ENCODE measurements around the gene KLHL21.
"Not testable (repeated sequence)": the region's sequence is repeated elsewhere in the genome, so short reads cannot be mapped to it uniquely, and the experiment has no call there.

KLHL21 gene

GRCh38 chr1:6581561-6582305 is 20.9 kb downstream of the KLHL21 start:
- no peak for DNase-seq

- no peak for DNase-seq
Measured at GRCh38 chr1:6580593-6581409, 21.9 kb downstream of the KLHL21 start.

GRCh38 chr1:6580119-6580592 is 22.5 kb downstream of the KLHL21 start:
- no peak for DNase-seq

- peak; percentile 97 for DNase-seq
Measured at GRCh38 chr1:6579374-6580118, 23.1 kb downstream of the KLHL21 start, which contains the start of gene ZBTB48. Gene ZBTB48, plus strand, starts transcription at chr1:6579994. Its CDS starts 616 bp downstream, at chr1:6580610.

GRCh38 chr1:6578624-6579373 is 23.9 kb downstream of the KLHL21 start:
- DNase-seq = no peak

- DNase-seq = no peak
Measured at GRCh38 chr1:6577831-6578525, 24.7 kb downstream of the KLHL21 start.

- no peak for DNase-seq
Measured at GRCh38 chr1:6574818-6575217, 27.9 kb downstream of the KLHL21 start.

- no peak for DNase-seq
Measured at GRCh38 chr1:6574025-6574620, 28.5 kb downstream of the KLHL21 start.

- DNase-seq = no peak
Measured at GRCh38 chr1:6572653-6573383, 29.9 kb downstream of the KLHL21 start.

- no peak for DNase-seq
Measured at GRCh38 chr1:6570987-6571386, 31.7 kb downstream of the KLHL21 start.

GRCh38 chr1:6570100-6570499 is 32.6 kb downstream of the KLHL21 start:
- no peak for DNase-seq

- DNase-seq = no peak
Measured at GRCh38 chr1:6569033-6569432, 33.6 kb downstream of the KLHL21 start.

- DNase-seq = no peak
Measured at GRCh38 chr1:6560267-6560666, 42.4 kb downstream of the KLHL21 start.

GRCh38 chr1:6559161-6559560 is 43.5 kb downstream of the KLHL21 start:
- not testable (repeated sequence) for DNase-seq

- no peak for DNase-seq
Measured at GRCh38 chr1:6557597-6557996, 45.1 kb downstream of the KLHL21 start.

GRCh38 chr1:6554907-6555778 is 47.5 kb downstream of the KLHL21 start, which contains the start of gene TAS1R1:
Gene TAS1R1, plus strand, starts transcription at chr1:6555307. Its CDS starts 67 bp downstream, at chr1:6555374.
- DNase-seq = no peak

GRCh38 chr1:6554031-6554906 is 48.4 kb downstream of the KLHL21 start, which contains the start of gene NOL9:
Gene NOL9, minus strand, starts transcription at chr1:6554513. Its CDS starts 11 bp downstream, at chr1:6554502.
- DNase-seq = peak; percentile 89

- no peak for DNase-seq
Measured at GRCh38 chr1:6547301-6547700, 55.4 kb downstream of the KLHL21 start.
